ENCODE data around the gene INSYN2A. TPM values are rescaled to one million over a fixed set of nuclear protein-coding genes. Genes with fewer than 3 reads are reported as not detected.

The INSYN2A gene
- total and polyA plus RNA-seq, 9 of the 15 experiments (the other 6 are each of a cell fraction or from before 2014, with no cell fraction given) = not detected

DNA sequence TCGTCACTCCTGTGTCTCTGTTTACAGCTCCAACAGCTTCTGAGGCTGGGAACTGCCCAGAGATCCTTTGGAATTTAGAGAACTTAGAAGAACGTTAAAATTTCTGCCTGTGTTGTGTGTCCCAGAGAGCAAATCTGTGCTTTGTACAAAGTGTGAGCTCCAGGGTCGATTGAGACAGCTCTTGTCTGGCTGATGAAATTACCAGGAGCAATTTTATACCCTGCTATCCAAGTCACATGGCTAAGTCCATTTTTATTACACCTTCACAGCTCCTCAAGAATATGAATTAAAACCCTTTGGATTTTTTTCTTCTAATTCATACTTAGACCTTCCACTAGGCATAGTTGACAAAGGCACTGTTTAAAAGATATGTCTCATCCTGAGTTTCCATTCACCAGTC lies 46.5 kb upstream of the INSYN2A start (continued):
- TF ChIP-seq, protein P1, sequence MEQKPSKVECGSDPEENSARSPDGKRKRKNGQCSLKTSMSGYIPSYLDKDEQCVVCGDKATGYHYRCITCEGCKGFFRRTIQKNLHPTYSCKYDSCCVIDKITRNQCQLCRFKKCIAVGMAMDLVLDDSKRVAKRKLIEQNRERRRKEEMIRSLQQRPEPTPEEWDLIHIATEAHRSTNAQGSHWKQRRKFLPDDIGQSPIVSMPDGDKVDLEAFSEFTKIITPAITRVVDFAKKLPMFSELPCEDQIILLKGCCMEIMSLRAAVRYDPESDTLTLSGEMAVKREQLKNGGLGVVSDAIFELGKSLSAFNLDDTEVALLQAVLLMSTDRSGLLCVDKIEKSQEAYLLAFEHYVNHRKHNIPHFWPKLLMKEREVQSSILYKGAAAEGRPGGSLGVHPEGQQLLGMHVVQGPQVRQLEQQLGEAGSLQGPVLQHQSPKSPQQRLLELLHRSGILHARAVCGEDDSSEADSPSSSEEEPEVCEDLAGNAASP (IDR thresholded peaks at IDR 0.05) = no peak
- TF ChIP-seq ZNF785 (CRISPR knock-in tag; IDR thresholded peaks at IDR 0.05) = no peak
- TF ChIP-seq, protein P2, sequence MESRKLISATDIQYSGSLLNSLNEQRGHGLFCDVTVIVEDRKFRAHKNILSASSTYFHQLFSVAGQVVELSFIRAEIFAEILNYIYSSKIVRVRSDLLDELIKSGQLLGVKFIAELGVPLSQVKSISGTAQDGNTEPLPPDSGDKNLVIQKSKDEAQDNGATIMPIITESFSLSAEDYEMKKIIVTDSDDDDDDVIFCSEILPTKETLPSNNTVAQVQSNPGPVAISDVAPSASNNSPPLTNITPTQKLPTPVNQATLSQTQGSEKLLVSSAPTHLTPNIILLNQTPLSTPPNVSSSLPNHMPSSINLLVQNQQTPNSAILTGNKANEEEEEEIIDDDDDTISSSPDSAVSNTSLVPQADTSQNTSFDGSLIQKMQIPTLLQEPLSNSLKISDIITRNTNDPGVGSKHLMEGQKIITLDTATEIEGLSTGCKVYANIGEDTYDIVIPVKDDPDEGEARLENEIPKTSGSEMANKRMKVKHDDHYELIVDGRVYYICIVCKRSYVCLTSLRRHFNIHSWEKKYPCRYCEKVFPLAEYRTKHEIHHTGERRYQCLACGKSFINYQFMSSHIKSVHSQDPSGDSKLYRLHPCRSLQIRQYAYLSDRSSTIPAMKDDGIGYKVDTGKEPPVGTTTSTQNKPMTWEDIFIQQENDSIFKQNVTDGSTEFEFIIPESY (CRISPR knock-in tag; IDR thresholded peaks at IDR 0.05) = no peak
- no peak for TF ChIP-seq CBX2 (IDR thresholded peaks at IDR 0.05; ENCODE audit: insufficient read depth, low read length, poor library complexity, severe bottlenecking)
- TF ChIP-seq JUN (IDR thresholded peaks at IDR 0.05; ENCODE audit: borderline replicate concordance, low read depth, low read length) = no peak
- no peak for TF ChIP-seq JUN (CRISPR knock-in tag; IDR thresholded peaks at IDR 0.05; ENCODE audit: borderline replicate concordance)
- TF ChIP-seq BMI1 (IDR thresholded peaks at IDR 0.05; ENCODE audit: low read length) = no peak
- TF ChIP-seq, protein P3, sequence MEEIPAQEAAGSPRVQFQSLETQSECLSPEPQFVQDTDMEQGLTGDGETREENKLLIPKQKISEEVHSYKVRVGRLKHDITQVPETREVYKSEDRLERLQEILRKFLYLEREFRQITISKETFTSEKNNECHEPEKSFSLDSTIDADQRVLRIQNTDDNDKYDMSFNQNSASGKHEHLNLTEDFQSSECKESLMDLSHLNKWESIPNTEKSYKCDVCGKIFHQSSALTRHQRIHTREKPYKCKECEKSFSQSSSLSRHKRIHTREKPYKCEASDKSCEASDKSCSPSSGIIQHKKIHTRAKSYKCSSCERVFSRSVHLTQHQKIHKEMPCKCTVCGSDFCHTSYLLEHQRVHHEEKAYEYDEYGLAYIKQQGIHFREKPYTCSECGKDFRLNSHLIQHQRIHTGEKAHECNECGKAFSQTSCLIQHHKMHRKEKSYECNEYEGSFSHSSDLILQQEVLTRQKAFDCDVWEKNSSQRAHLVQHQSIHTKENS (CRISPR knock-in tag; IDR thresholded peaks at IDR 0.05) = no peak
- TF ChIP-seq STAT5B (CRISPR knock-in tag; IDR thresholded peaks at IDR 0.05) = no peak
- TF ChIP-seq, protein P4, sequence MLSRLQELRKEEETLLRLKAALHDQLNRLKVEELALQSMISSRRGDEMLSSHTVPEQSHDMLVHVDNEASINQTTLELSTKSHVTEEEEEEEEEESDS (CRISPR knock-in tag; IDR thresholded peaks at IDR 0.05) = no peak
- TF ChIP-seq CBX3 (IDR thresholded peaks at IDR 0.05; ENCODE audit: borderline replicate concordance in 1 of 2, low read length in 2 of 2) = no peak
- TF ChIP-seq, protein P5, sequence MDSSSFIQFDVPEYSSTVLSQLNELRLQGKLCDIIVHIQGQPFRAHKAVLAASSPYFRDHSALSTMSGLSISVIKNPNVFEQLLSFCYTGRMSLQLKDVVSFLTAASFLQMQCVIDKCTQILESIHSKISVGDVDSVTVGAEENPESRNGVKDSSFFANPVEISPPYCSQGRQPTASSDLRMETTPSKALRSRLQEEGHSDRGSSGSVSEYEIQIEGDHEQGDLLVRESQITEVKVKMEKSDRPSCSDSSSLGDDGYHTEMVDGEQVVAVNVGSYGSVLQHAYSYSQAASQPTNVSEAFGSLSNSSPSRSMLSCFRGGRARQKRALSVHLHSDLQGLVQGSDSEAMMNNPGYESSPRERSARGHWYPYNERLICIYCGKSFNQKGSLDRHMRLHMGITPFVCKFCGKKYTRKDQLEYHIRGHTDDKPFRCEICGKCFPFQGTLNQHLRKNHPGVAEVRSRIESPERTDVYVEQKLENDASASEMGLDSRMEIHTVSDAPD (CRISPR knock-in tag; IDR thresholded peaks at IDR 0.05) = no peak
- no peak for TF ChIP-seq ZKSCAN3 (CRISPR knock-in tag; IDR thresholded peaks at IDR 0.05)
- TF ChIP-seq PTRF (tag; IDR thresholded peaks at IDR 0.05) = no peak
